ENCODE measurements around the gene EFCC1.
A peak's percentile ranks its signal among the peaks of the same experiment; 100 is the strongest.

Gene EFCC1, protein sequence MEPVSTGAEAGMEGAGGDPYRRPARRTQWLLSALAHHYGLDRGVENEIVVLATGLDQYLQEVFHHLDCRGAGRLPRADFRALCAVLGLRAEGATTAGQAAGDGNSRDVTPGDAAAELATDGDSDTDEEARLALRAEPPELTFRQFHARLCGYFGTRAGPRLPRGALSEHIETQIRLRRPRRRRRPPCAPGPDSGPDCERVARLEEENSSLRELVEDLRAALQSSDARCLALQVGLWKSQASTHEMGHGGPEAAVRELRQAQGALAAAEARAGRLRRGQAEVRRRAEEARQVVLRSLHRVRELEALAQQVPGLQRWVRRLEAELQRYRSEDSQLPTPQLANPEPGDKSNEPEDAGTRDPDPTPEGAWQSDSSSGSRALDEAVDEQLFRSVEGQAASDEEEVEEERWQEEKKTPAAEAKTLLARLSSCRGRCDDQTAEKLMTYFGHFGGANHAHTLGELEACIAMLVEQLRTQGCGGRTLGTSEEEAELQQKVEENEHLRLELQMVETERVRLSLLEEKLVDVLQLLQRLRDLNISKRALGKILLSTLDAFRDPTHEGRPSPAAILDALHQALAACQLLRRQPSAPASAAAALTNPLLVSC

DNA sequence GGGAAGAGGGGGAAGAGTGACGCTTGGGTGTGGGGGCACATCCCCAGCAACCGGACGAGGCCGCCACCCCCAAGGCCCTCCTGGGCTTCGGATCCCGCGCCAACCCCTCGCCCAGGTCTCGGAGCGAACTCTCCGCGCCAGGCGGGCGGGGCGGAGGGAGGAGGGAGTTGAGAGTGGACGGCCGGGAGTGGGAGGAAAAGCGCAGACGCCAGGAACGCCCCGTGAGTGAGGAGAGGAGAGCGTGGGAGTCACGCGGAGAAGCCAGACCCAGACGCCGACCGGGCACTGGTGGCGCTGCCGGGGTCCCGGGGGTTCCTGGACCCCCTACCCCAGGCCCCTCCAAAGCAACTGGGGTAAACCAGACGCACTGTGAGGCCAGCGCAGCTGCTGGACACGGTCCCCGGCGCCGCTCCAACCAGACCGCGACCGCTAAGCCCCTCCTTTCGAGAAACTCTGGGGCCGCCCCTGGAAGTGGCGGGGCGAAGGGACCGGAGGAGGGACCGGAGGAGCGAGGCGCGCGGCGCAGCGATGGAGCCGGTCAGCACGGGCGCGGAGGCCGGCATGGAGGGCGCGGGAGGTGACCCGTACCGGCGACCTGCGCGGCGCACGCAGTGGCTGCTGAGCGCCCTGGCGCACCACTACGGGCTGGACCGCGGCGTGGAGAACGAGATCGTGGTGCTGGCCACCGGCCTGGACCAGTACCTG lies at the start of gene EFCC1:
Gene EFCC1, plus strand, starts transcription at position 204 of the 705 bp plus-strand sequence. Its CDS starts 325 bp downstream, at position 529.
- no peak for DNase-seq

GRCh38 chr3:128956440-128956839 lies 44.7 kb upstream of the EFCC1 start:
- no peak for DNase-seq

DNA sequence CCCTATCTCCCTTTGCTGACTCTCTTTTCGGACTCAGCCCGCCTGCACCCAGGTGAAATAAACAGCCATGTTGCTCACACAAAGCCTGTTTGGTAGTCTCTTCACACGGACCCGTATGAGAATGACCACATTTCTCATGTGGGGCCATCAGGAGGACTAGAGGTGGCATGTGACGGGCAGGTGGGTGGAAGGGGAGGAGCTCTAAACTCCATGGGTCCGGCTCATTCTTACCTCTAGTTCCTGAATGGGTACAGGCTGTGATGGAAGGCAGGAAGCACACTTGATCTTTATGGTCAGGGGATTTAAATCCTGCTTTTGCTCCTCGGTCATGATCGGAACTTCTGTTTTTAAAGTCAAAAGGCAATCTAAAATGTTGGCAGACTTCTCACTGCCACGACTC lies 35.8 kb upstream of the EFCC1 start:
- DNase-seq = no peak

GRCh38 chr3:128965818-128966217 lies 35.3 kb upstream of the EFCC1 start:
- no peak for DNase-seq

- DNase-seq = no peak
Observed at GRCh38 chr3:128967748-128968355, 33.3 kb upstream of the EFCC1 start.

- DNase-seq = peak; percentile 73
Observed at GRCh38 chr3:128969993-128970739, 30.9 kb upstream of the EFCC1 start.

- no peak for DNase-seq
Observed at GRCh38 chr3:128970740-128971047, 30.4 kb upstream of the EFCC1 start.

- DNase-seq = no peak
Observed at GRCh38 chr3:128971421-128972100, 29.5 kb upstream of the EFCC1 start.

DNA sequence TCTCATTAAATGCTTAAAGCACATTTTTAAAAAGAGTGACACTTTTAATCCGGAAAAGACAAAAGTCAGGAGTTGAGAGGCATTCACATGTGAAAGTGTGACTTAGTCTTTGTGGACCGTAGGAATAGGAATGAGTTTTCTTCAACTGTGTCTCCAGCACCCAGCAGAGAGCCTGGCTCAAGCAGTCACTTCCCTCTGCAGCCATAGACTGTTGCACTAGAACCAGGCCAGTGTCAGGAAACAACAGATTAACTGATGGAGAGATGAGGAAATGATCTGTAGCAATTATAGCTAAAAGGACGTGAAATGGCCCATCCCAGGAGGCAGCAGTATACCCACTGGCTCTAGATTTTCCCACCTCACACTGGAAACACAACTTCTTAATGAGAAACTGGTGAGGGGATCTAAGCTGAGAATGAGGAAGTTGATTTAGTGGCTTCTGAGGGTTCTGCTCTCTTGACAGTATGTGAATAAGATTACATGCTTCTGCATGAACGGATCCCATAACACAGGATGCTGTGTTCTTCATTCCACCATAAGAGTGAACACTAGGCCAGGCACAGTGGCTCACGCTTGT lies 27.0 kb upstream of the EFCC1 start:
- DNase-seq = no peak

DNA sequence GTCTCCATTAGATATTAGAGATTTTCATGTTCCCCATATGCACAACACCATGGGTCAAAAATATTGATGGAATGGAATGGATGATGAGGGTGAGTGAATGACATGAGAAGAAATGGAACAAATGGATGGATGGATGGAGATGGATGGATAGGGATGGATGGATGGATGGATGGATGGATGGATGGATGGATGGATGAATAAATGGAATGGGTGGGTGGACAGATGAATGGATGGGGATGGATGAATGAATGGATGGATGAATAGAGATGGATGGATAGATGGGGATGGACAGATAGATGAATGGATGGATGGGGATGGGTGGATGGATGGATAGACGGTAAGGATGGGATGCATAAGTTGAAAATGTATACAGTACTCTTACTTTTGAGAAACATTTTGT lies 25.8 kb upstream of the EFCC1 start:
- no peak for DNase-seq

- DNase-seq = no peak
Observed at GRCh38 chr3:128983293-128984069, 17.6 kb upstream of the EFCC1 start.

GRCh38 chr3:128984596-128984995 lies 16.5 kb upstream of the EFCC1 start:
- no peak for DNase-seq

DNA sequence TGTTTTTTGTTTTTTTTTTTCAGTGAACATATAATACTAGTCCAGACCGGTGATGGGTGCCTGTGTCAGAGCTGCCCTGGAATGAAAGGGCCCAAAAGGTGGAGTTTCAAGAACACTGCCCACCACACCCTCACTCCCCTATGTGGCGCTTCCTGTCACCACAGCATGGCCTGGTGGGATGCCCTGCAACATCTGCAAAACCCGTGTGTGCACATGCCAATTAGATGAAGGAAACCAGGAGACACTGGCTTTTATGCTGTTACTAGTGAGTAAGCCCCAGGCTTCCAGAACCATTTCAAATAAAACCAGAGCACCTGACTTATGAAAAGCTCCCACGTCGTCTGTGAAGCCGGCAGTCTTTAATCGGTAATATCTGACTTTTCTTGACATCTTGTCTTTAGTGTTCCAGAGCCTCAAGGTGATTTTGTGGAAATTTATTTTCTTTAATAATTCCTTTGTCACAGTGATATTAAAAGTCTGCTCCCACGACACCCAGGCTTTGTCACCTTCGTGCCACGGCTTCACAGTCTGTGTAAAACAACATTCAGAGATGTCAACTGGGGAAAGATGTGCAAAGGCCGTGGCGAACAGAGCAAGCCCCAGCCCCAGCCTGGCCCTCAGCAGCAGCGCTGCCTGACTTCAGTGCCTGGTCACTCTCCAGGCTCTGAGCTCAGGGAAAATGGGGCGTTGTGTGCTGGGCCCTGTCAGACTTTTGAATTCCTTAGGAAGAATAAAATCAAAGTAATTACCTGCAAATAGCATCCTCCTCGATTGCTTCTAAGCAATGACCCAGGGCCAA lies 13.6 kb upstream of the EFCC1 start:
- no peak for DNase-seq

- DNase-seq = no peak
Observed at GRCh38 chr3:128988286-128988685, 12.8 kb upstream of the EFCC1 start.

DNA sequence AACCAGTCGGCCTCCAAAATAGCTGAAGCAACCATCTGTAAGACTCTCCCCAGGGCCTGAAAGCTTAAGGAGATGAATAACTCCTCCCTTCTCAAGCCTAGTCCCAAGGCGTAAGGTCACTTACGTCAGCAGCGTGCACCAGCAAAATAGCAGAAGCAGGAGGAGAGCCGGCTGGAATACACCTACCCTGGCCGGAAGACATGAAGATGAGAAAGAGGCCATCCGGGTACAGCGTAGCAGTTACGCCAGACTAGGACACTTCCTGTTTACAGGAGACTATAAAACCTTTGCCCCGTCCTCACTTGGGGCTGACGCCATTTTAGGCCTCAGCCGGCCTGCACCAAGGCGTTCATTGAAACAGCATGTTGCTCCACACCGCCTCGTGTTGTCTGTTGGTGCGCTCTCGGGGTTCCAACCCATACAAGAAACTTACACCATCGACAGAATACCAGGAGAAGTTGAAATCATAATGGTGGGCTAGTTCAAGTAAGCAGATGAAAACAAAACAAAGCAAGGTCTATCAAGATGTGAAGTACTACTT lies 9.7 kb upstream of the EFCC1 start:
- no peak for DNase-seq

DNA sequence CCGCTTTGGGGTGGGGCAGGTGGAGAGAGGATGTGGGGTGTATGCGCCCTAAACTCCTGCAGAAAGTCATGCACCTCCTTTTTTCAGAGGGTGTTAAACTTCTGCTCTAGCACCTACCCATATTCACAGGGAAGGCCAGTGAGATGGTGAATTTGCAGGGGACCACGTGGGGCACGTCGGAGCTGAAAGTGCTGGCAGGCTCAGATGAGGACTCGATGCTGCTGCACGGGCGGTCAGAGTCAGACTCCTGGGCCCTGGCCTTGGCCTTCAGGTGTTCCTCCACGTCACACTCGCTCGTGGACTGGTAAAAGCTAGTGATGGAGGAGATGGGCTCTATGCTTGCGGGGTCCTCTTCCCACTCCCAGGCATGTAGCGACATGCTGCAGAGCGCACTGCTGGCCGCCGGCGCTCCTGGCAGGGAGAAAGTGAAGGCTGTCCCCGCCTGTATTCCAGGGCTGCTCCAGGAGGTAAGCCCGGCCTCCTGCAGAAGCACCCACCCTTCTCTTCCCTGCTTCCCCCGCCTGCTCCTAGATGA lies 8.1 kb upstream of the EFCC1 start:
- no peak for DNase-seq

GRCh38 chr3:128993461-128994172 lies 7.5 kb upstream of the EFCC1 start, which contains the start of gene CFAP92:
Gene CFAP92 (minus strand): TSS chr3:128994076. CDS start chr3:128993304, 772 bp downstream.
- DNase-seq = peak; percentile 93

DNA sequence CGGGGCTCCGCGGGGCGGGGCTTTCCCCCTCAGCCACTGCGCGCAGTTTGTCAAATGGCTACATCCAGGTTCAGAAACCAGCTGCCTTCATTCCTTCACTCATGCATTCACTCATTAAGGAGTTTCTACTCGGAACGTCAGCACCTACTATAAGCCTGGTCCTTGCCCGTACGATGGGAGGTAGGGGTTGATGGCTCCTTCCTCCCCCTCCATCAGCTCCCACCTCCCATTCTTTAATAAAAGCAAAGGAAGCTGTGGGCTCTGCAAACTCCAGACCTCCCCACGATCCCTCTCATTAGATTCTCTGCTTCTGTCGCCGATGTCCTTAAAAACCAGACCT lies 7.0 kb upstream of the EFCC1 start:
- no peak for DNase-seq
